GM12891 (cell line): ENCODE data around the gene OR7G1. TPM values are rescaled to one million over a fixed set of nuclear protein-coding genes. Genes with fewer than 3 reads are reported as not detected.

Experiments used
- DNase-seq: peaks from one replicate; pipeline ENCODE4 v3.0.0; 2011; ENCODE audit warnings: low spot score; ENCODE audit not compliant: insufficient read length
- FAIRE-seq: peaks from 2 replicates; lab custom pipeline; 2011; peaks lifted over from hg19 to GRCh38; lab: Jason Lieb, UNC
- PAX5 ChIP-seq: IDR thresholded peaks from 2 replicates; pipeline ENCODE4 v1.6.1; 2011; ENCODE audit warnings: low read length, moderate library complexity, mild to moderate bottlenecking; ENCODE audit not compliant: insufficient read depth, severe bottlenecking
- POLR2A ChIP-seq: IDR thresholded peaks from 2 replicates; pipeline ENCODE4 v1.6.1; 2011; ENCODE audit warnings: low read depth, low read length, control low read depth
- POLR2AphosphoS5 ChIP-seq: IDR thresholded peaks from 2 replicates; pipeline ENCODE4 v1.6.1; 2011; ENCODE audit warnings: low read depth, low read length, control low read depth
- POU2F2 ChIP-seq: IDR thresholded peaks from 2 replicates; pipeline ENCODE4 v1.6.1; 2011; ENCODE audit warnings: low read depth, mild to moderate bottlenecking, control low read depth, low read length, moderate library complexity
- SPI1 ChIP-seq: IDR thresholded peaks from 2 replicates; pipeline ENCODE4 v1.6.1; 2011; ENCODE audit warnings: low read depth, low read length, control low read depth
- TAF1 ChIP-seq: IDR thresholded peaks from 2 replicates; pipeline ENCODE4 v1.6.1; 2011; ENCODE audit warnings: low read depth, low read length, control low read depth
- polyA plus RNA-seq: library from polyadenylated mRNA; unstranded; fragments of >200 nt; gene quantifications from one replicate; pipeline ENCODE4 v1.2.1, GENCODE V29; 2012; ENCODE audit warnings: low read depth, missing spikeins, inconsistent platforms; ENCODE audit not compliant: missing spikeins

Gene OR7G1, protein sequence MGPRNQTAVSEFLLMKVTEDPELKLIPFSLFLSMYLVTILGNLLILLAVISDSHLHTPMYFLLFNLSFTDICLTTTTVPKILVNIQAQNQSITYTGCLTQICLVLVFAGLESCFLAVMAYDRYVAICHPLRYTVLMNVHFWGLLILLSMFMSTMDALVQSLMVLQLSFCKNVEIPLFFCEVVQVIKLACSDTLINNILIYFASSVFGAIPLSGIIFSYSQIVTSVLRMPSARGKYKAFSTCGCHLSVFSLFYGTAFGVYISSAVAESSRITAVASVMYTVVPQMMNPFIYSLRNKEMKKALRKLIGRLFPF
- polyA plus RNA-seq = not detected

DNA sequence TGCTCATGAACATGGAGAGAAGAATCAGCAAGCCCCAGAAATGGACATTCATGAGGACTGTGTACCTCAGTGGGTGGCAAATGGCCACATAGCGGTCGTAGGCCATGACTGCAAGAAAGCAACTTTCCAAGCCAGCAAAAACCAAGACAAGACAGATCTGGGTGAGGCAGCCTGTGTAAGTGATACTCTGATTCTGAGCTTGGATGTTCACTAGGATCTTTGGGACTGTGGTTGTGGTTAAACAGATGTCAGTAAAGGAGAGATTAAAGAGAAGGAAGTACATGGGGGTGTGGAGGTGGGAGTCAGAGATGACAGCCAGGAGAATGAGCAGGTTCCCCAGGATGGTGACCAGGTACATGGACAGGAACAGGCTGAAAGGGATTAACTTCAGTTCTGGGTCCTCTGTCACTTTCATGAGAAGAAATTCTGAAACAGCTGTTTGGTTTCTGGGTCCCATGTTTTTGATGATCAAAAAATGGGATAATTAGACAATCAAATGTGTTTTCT, at the start of gene OR7G1:
OR7G1 (minus strand) TSS at position 457 of the 507 bp plus-strand sequence; CDS start at position 457, 0 bp downstream.
- DNase-seq (no peak), FAIRE-seq (no peak)
- no peak for TF ChIP-seq POLR2A
- no peak for TF ChIP-seq SPI1
- no peak for TF ChIP-seq POLR2AphosphoS5
- TF ChIP-seq POU2F2 = no peak
- no peak for TF ChIP-seq TAF1

DNA sequence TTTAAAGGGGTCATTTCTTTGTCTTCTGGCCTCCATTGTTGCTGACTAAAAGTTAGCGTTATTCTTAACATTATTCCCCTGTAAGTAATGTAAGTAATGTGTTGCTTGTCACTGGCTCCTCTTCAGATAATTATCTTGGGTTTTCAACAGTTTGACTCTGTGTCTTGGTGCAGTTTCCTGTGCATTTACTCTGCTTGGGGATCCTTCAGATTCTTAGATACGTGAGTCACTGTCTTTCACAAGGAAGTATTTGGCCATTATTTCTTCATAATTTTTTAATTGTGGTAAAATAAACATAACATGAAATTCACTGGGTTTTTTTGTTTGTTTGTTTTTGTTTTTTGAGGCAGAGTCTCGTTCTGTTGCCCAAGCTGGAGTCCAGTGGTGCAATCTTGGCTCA, 49.7 kb upstream of the OR7G1 start:
- no peak for FAIRE-seq
- TF ChIP-seq TAF1 (no peak), POLR2AphosphoS5 (no peak), SPI1 (no peak), PAX5 (no peak), POLR2A (no peak)
- no peak for DNase-seq

DNA sequence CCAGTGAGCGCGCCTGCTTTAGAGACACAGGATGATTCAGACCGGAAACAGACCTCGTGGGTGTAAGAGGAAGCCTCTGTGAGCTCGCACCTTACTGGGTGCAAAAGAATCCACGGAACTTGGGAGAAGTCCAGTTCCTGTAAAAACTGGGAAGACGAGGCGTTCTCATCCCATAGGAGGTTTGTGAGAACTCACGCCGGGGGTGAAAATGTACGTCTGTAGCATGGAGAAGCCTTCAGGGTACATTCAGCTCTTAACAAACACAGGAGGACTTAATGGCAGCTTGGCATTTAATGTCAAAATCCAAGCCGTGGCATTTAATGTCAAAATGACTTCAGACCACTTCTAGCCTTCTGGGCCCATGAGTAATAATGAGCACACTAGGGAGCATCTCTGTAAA, 45.9 kb upstream of the OR7G1 start:
- no peak for FAIRE-seq
- TF ChIP-seq POLR2AphosphoS5 = no peak
- TF ChIP-seq POU2F2 = no peak
- DNase-seq = no peak

DNA sequence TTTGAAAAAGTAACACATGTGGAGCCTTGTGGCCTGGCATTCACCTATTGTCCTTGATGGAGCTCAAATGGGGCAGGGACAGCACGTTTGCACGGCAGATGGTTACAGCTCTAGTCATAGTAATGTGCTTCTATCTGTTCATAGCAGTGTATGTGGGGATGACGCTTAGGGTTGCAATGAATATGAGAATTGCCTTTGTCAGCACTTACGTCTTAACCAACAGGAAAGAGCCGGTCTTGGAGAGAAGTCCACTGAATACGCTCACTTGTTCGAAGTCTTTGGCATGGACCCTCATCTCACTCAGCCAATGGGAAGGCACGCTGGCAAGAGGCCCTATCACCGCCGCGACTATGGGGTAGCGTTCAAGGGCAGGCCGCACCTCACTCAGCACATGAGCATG, 44.3 kb upstream of the OR7G1 start:
- FAIRE-seq (no peak), DNase-seq (no peak)
- TF ChIP-seq POLR2AphosphoS5 (no peak), PAX5 (no peak), POU2F2 (no peak), TAF1 (no peak), POLR2A (no peak), SPI1 (no peak)

DNA sequence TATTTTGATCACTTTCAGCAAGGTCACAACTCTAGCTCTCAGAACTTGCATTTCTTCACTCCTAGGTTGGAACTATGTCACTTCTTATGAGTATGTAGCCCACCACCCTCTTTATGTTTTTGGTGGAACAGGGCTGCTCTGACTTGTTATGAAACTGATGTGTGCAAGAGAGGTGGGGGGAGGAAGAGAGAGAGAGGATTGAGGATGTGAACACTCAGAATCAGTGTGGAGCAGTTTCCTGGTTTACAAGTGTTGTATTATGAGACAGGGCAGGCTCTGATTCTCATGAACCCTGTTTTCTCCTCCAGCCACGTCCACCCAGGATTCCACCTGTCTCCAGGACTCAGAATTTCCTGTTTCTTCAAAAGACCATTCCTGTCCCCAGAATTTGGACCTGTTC, 40.7 kb upstream of the OR7G1 start:
- FAIRE-seq (peak; percentile 52), DNase-seq (no peak)
- TF ChIP-seq TAF1 (no peak), SPI1 (peak; percentile 44; the same call in 1 of the 2 replicates)

DNA sequence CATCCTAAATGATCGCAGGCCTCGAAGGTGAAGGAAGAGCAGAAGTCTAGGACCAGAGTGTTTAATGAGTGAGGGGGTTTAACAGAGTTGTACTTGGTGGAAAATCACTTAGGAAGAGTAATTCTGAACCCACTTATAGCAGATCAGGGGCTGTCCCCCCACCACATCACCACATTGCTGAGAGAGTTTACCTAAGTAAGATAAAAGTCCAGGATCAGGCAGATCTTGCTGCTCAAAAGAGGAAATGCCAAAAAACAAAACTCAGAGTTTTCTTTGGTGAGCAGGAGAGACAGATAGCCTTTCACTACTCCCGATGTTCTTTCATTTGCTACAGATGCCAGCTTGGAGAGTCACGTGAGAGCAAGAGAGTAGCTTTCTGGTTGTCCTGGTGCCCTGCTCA, 40.0 kb upstream of the OR7G1 start:
- FAIRE-seq (no peak), DNase-seq (no peak)
- TF ChIP-seq POLR2AphosphoS5 (no peak), TAF1 (no peak), SPI1 (peak; percentile 60), POU2F2 (no peak), POLR2A (no peak), PAX5 (no peak)

DNA sequence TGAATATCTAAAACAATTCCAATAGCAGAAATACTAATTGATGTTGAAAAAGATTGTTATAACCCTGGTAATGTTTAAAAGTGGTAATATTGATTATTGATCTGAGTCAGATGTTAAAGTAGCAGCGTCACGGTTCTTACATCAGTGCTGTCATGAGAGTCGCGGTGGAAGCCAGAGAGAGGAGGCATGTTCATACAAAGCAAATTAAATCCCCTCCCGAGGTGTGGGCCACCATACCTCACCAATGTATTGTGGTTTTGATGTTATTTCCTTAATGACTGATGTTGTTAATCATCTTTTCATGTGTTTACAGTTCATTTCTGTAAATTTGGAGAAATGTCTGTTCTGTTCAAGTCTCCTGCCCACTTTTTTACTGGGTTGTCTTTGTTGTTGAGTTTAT, 35.8 kb upstream of the OR7G1 start:
- DNase-seq = no peak
- no peak for FAIRE-seq

DNA sequence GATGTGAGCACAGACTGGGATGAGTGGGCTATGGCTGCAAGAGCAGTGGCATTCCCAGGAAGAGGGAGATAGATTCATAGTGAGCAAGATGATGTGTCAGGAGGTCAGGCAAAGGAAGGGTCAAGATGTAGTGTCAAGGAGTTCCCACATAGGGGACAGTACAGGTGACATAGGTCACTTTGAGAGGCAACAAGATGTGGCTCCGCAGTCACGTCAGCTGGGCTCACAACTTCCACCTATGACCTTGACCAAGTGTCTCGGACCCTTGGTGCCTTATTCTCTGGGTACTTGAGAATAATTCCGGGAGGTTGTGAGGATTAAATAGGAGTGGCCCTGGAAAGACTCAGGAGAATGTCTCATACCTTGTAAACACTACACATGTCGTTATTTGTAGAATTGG, 35.1 kb upstream of the OR7G1 start:
- no peak for TF ChIP-seq PAX5
- DNase-seq = no peak
- FAIRE-seq = no peak

More for the DNA sequence above, 35.8 kb upstream of the OR7G1 start:
- TF ChIP-seq POLR2AphosphoS5 (no peak), SPI1 (no peak), TAF1 (no peak), POU2F2 (no peak), POLR2A (no peak), PAX5 (no peak)

DNA sequence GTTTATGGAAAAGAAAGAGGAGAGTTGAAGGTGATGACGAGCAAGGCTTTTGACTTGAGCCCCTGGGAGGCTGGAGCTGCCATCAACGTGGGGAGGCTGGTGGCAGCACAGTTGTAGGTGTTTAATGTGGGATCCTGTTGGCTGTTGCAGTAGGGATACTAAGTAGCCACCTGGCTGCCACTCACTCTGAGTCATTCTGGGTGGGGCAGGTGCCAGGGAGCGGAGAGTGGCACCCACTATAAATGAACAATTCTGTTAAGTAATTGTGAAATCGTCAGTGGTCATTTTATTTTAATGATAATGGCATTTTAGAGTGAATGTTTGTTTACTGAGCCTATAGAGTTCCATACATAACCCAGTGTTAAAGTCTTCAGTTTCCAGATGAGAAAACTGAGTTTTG, 34.4 kb upstream of the OR7G1 start:
- DNase-seq = no peak
- FAIRE-seq = no peak
- TF ChIP-seq POLR2A (no peak), PAX5 (no peak), TAF1 (no peak), POLR2AphosphoS5 (no peak), SPI1 (no peak), POU2F2 (no peak)

DNA sequence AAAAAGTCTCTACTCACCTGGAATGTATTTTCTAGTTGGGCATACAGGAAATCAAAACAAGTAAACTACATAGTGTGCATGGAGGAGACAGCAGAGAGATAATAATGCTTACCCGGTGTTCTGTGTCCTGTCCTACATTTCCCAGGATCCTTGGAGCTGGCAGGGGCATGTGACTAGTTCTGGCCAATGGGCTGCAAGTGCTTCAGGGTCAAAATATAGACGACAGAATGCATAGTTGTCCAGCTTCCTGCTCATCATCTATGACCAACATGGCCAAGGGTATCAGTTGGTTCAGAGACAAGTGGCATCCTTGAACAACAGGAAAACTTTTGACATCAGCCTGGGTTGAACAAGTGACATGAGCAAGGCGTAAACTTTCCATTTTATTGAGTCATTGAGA, 33.1 kb upstream of the OR7G1 start:
- no peak for FAIRE-seq
- TF ChIP-seq POLR2AphosphoS5 = no peak
- no peak for TF ChIP-seq POLR2A
- no peak for TF ChIP-seq PAX5
- no peak for TF ChIP-seq TAF1
- no peak for TF ChIP-seq POU2F2
- no peak for DNase-seq
